HEK293 (cell line): ENCODE measurements around the gene FAM117B.

Experiments used
- CTCF ChIA-PET: fragments of 350-600 bp; formaldehyde crosslinking; extraction: SDS; loops from one replicate; lab custom pipeline; 2021; ENCODE audit warnings: antibody characterized with exemption; lab: Yijun Ruan, JAX
- POLR2A ChIA-PET: fragments of 300-600 bp; formaldehyde crosslinking; extraction: SDS; loops from one replicate; lab custom pipeline; 2020; ENCODE audit warnings: antibody characterized with exemption, inconsistent platforms; lab: Yijun Ruan, JAX
- H3K27ac ChIP-seq: fragments of 200-500 bp; sonication (Bioruptor generic); 2 replicates; pipeline ENCODE4 v1.5.1; 2014; ENCODE audit warnings: low read depth, low read length, control low read depth, inconsistent platforms; ENCODE audit errors: extremely low read depth
- H3K36me3 ChIP-seq, 2 experiments: fragments of 200-500 bp in 1 of 2; sonication (Bioruptor generic) in 1 of 2; 1 replicate in 1 of 2; 2 replicates in 1 of 2; pipeline ENCODE4 v1.5.1; 2014 to 2017; ENCODE audit warnings: inconsistent platforms in 2 of 2, low read length in 2 of 2; ENCODE audit not compliant: control insufficient read depth in 2 of 2, insufficient read depth in 1 of 2
- H3K4me1 ChIP-seq: fragments of 200-500 bp; sonication (Bioruptor generic); 2 replicates; pipeline ENCODE4 v1.5.1; 2014; ENCODE audit warnings: mild to moderate bottlenecking, low read length, inconsistent platforms; ENCODE audit not compliant: control insufficient read depth, insufficient read depth
- H3K4me3 ChIP-seq: 2 replicates; pipeline ENCODE4 v1.5.1; 2011; ENCODE audit warnings: low read depth, mild to moderate bottlenecking, control low read depth, low read length, moderate library complexity
- H3K9me3 ChIP-seq: fragments of 200-500 bp; sonication (Bioruptor generic); 2 replicates; pipeline ENCODE4 v1.5.1; 2014; ENCODE audit warnings: low read depth, low read length, inconsistent platforms; ENCODE audit not compliant: control insufficient read depth, insufficient read depth
- GLI2 ChIP-seq: fragments of 450-650 bp; formaldehyde crosslinking; IDR thresholded peaks from 2 replicates; pipeline ENCODE4; 2017; ENCODE audit warnings: missing biosample characterization, missing genetic modification characterization, low read depth, borderline replicate concordance
- HOXD13 ChIP-seq: sonication (generic); formaldehyde crosslinking; IDR thresholded peaks from 2 replicates; pipeline ENCODE4 v1.8.0; 2022; ENCODE audit warnings: missing genetic modification reagents, borderline replicate concordance
- KLF16 ChIP-seq: fragments of 450-650 bp; formaldehyde crosslinking; IDR thresholded peaks from 2 replicates; pipeline ENCODE4 v1.5.1; 2017; ENCODE audit warnings: missing biosample characterization, missing genetic modification characterization
- RBAK ChIP-seq: fragments of 450-650 bp; formaldehyde crosslinking; IDR thresholded peaks from 2 replicates; pipeline ENCODE4 v1.5.1; 2016; ENCODE audit warnings: missing biosample characterization, missing genetic modification characterization
- SALL2 ChIP-seq: fragments of 450-650 bp; formaldehyde crosslinking; IDR thresholded peaks from 2 replicates; pipeline ENCODE4 v1.5.0; 2017; ENCODE audit warnings: missing biosample characterization, mild to moderate bottlenecking, missing genetic modification characterization, borderline replicate concordance
- TCF7L2 ChIP-seq: IDR thresholded peaks from 2 replicates; pipeline ENCODE4 v1.6.1; 2011; ENCODE audit warnings: low read depth, mild to moderate bottlenecking, inconsistent platforms, low read length, moderate library complexity, borderline replicate concordance
- YY1 ChIP-seq: fragments of 450-650 bp; formaldehyde crosslinking; IDR thresholded peaks from 2 replicates; pipeline ENCODE4 v1.5.1; 2018; ENCODE audit warnings: missing biosample characterization, missing genetic modification characterization
- YY2 ChIP-seq: fragments of 450-650 bp; formaldehyde crosslinking; IDR thresholded peaks from 2 replicates; pipeline ENCODE4 v1.5.1; 2016; ENCODE audit warnings: missing biosample characterization, missing genetic modification characterization
- ZBTB11 ChIP-seq: fragments of 450-650 bp; formaldehyde crosslinking; conservative IDR thresholded peaks from 2 replicates; pipeline ENCODE4 v1.5.1; 2016; ENCODE audit warnings: low read depth, missing biosample characterization, missing genetic modification characterization
- ZBTB26 ChIP-seq: fragments of 450-650 bp; formaldehyde crosslinking; optimal IDR thresholded peaks from 2 replicates; pipeline ENCODE3; 2016; ENCODE audit warnings: missing biosample characterization, mild to moderate bottlenecking, missing genetic modification characterization
- ZBTB48 ChIP-seq: fragments of 450-650 bp; formaldehyde crosslinking; IDR thresholded peaks from 2 replicates; pipeline ENCODE4 v1.5.1; 2016; ENCODE audit warnings: missing biosample characterization, missing genetic modification characterization
- ZFHX2 ChIP-seq: fragments of 450-650 bp; formaldehyde crosslinking; conservative IDR thresholded peaks from 2 replicates; pipeline ENCODE4 v1.5.1; 2016; ENCODE audit warnings: missing biosample characterization, missing genetic modification characterization
- ZFP69B ChIP-seq: fragments of 450-650 bp; formaldehyde crosslinking; IDR thresholded peaks from 2 replicates; pipeline ENCODE4 v1.5.1; 2016; ENCODE audit warnings: missing biosample characterization, missing genetic modification characterization
- ZNF155 ChIP-seq: fragments of 450-650 bp; formaldehyde crosslinking; IDR thresholded peaks from 2 replicates; pipeline ENCODE4 v1.5.1; 2016; ENCODE audit warnings: missing biosample characterization, missing genetic modification characterization
- ZNF16 ChIP-seq: fragments of 450-650 bp; formaldehyde crosslinking; IDR thresholded peaks from 2 replicates; pipeline ENCODE4 v1.5.1; 2016; ENCODE audit warnings: low read depth, missing biosample characterization, missing genetic modification characterization
- ZNF175 ChIP-seq: fragments of 450-650 bp; formaldehyde crosslinking; IDR thresholded peaks from 2 replicates; pipeline ENCODE4 v1.5.1; 2016; ENCODE audit warnings: missing biosample characterization, missing genetic modification characterization
- ZNF311 ChIP-seq: fragments of 450-650 bp; formaldehyde crosslinking; IDR thresholded peaks from 2 replicates; pipeline ENCODE4 v1.5.1; 2017; ENCODE audit warnings: missing biosample characterization, missing genetic modification characterization, borderline replicate concordance
- ZNF366 ChIP-seq: fragments of 450-650 bp; formaldehyde crosslinking; conservative IDR thresholded peaks from 2 replicates; pipeline ENCODE4 v1.5.1; 2016; ENCODE audit warnings: missing biosample characterization, missing genetic modification characterization
- ZNF404 ChIP-seq: fragments of 450-650 bp; formaldehyde crosslinking; IDR thresholded peaks from 2 replicates; pipeline ENCODE4 v1.5.1; 2017; ENCODE audit warnings: missing biosample characterization, missing genetic modification characterization
- ZNF423 ChIP-seq: fragments of 450-650 bp; formaldehyde crosslinking; IDR thresholded peaks from 2 replicates; pipeline ENCODE4 v1.5.1; 2016; ENCODE audit warnings: missing biosample characterization, missing genetic modification characterization
- ZNF433 ChIP-seq: fragments of 450-650 bp; formaldehyde crosslinking; IDR thresholded peaks from 2 replicates; pipeline ENCODE4 v1.5.1; 2016; ENCODE audit warnings: missing biosample characterization, missing genetic modification characterization, low read depth
- ZNF473 ChIP-seq: fragments of 450-650 bp; formaldehyde crosslinking; IDR thresholded peaks from 2 replicates; pipeline ENCODE4 v1.5.1; 2017; ENCODE audit warnings: missing biosample characterization, missing genetic modification characterization
- ZNF521 ChIP-seq: fragments of 450-650 bp; formaldehyde crosslinking; IDR thresholded peaks from 2 replicates; pipeline ENCODE4 v1.5.1; 2017; ENCODE audit warnings: missing biosample characterization, mild to moderate bottlenecking, missing genetic modification characterization
- ZNF610 ChIP-seq: fragments of 450-650 bp; formaldehyde crosslinking; IDR thresholded peaks from 2 replicates; pipeline ENCODE4 v1.5.1; 2016; ENCODE audit warnings: missing biosample characterization, missing genetic modification characterization, borderline replicate concordance
- ZNF660 ChIP-seq: fragments of 450-650 bp; IDR thresholded peaks from 2 replicates; pipeline ENCODE4 v1.5.1; 2018; ENCODE audit warnings: missing biosample characterization, mild to moderate bottlenecking, missing genetic modification characterization
- ZSCAN23 ChIP-seq: fragments of 450-650 bp; formaldehyde crosslinking; IDR thresholded peaks from 2 replicates; pipeline ENCODE4 v1.5.1; 2016; ENCODE audit warnings: missing biosample characterization, missing genetic modification characterization
- TF ChIP-seq, protein P1 (sequence below): fragments of 450-650 bp; formaldehyde crosslinking; IDR thresholded peaks from 2 replicates; pipeline ENCODE4 v1.5.1; 2016; ENCODE audit warnings: missing biosample characterization, missing genetic modification characterization

Gene FAM117B

DNA sequence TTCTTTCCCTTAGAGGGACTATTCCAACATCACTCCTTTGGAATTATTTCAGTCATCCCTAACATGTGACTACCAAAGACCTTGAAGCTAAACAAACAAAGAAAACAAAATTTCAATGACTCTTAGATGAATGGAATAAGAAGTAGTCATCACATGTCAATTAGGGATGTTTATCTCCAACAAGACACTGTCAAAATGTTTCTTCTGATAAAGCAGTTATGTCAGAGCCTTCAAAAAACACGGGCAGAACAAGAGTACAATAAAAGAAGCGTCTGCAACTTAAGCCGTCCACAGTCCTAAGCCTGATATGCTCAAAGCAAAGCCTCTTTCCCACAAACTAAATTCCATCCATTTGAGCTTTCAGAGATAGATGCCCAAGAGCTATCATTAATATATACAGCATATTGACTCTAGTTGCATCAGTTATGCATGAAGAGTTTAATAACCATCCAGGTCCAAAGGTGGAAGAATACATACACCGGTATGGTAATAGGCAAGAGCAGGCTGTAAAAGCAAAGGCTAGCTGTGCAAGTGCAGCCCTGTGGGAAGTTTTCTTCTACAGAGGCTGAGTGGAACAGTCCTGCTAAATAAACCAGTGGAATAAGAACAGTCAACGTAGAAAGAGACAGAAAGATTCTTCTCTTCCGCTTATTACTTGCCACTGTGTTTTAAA lies 138.7 kb downstream of the FAM117B start:
- Histone ChIP-seq H3K27ac (no peak overlapping the region), H3K4me3 (no peak overlapping the region), H3K9me3 (no peaks in the 10 kb centered on the region), H3K36me3 (peaks cover 0 to 16% of the 10 kb centered on the region in 2 experiments; a peak in 2 of 3 replicates), H3K4me1 (no peaks in the 10 kb centered on the region)
- POLR2A ChIA-PET: no interaction called here
- CTCF ChIA-PET: interaction anchor here (0.7 kb wide), 1 partner anchor 49 kb away, joined by 3 read pairs; no protein-coding TSS in a partner anchor
- TF ChIP-seq SALL2 (tag by site-specific recombination): no peak
- no peak for TF ChIP-seq ZNF473 (tag by site-specific recombination)
- no peak for TF ChIP-seq ZNF175 (tag by site-specific recombination)
- TF ChIP-seq, protein P1, sequence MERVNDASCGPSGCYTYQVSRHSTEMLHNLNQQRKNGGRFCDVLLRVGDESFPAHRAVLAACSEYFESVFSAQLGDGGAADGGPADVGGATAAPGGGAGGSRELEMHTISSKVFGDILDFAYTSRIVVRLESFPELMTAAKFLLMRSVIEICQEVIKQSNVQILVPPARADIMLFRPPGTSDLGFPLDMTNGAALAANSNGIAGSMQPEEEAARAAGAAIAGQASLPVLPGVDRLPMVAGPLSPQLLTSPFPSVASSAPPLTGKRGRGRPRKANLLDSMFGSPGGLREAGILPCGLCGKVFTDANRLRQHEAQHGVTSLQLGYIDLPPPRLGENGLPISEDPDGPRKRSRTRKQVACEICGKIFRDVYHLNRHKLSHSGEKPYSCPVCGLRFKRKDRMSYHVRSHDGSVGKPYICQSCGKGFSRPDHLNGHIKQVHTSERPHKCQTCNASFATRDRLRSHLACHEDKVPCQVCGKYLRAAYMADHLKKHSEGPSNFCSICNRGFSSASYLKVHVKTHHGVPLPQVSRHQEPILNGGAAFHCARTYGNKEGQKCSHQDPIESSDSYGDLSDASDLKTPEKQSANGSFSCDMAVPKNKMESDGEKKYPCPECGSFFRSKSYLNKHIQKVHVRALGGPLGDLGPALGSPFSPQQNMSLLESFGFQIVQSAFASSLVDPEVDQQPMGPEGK (tag by site-specific recombination): no peak
- TF ChIP-seq ZNF404 (tag by site-specific recombination): no peak
- TF ChIP-seq RBAK (tag by site-specific recombination): no peak
- no peak for TF ChIP-seq YY1 (tag by site-specific recombination)
- TF ChIP-seq TCF7L2: no peak
- TF ChIP-seq GLI2: no peak
- no peak for TF ChIP-seq ZFP69B (tag by site-specific recombination)
- TF ChIP-seq ZSCAN23 (tag by site-specific recombination): no peak
- no peak for TF ChIP-seq ZNF660
- TF ChIP-seq ZBTB48 (tag by site-specific recombination): no peak
- TF ChIP-seq YY2 (tag by site-specific recombination): no peak
- TF ChIP-seq ZBTB11 (tag by site-specific recombination): no peak

GRCh38 chr2:202774104-202774503 lies 139.3 kb downstream of the FAM117B start:
- POLR2A ChIA-PET: no interaction called here
- CTCF ChIA-PET: no interaction called here
- TF ChIP-seq ZNF155 (tag by site-specific recombination): no peak
- peaks cover 0 to 22% of the 10 kb centered on the region in 2 experiments; a peak in 2 of 3 replicates for H3K36me3 ChIP-seq
- H3K9me3 ChIP-seq: no peaks in the 10 kb centered on the region
- H3K27ac ChIP-seq: no peak overlapping the region
- no peak overlapping the region for H3K4me3 ChIP-seq
- no peaks in the 10 kb centered on the region for H3K4me1 ChIP-seq

GRCh38 chr2:202778217-202778616 lies 143.4 kb downstream of the FAM117B start:
- Histone ChIP-seq H3K4me3 (no peak overlapping the region), H3K27ac (no peak overlapping the region), H3K9me3 (no peaks in the 10 kb centered on the region), H3K4me1 (no peaks in the 10 kb centered on the region), H3K36me3 (peaks cover 0 to 27% of the 10 kb centered on the region in 2 experiments; a peak in 2 of 3 replicates)
- CTCF ChIA-PET: no interaction called here
- POLR2A ChIA-PET: no interaction called here
- TF ChIP-seq ZNF366 (tag by site-specific recombination): no peak
- TF ChIP-seq ZNF433 (tag by site-specific recombination): no peak
- no peak for TF ChIP-seq ZNF610 (tag by site-specific recombination)
- no peak for TF ChIP-seq ZNF423 (tag by site-specific recombination)
- TF ChIP-seq ZFHX2 (tag by site-specific recombination): no peak
- TF ChIP-seq HOXD13 (CRISPR knock-in tag): no peak
- no peak for TF ChIP-seq ZNF521 (tag by site-specific recombination)
- TF ChIP-seq KLF16 (tag by site-specific recombination): no peak
- no peak for TF ChIP-seq ZNF16
- TF ChIP-seq ZBTB26 (tag by site-specific recombination): no peak
- no peak for TF ChIP-seq ZNF311 (tag by site-specific recombination)
